Measurements from ENCODE around the gene PLCL2.

The PLCL2 gene

GRCh38 chr3:16841904-16842271, 42.9 kb upstream of the PLCL2 start:
- no peak for TF ChIP-seq FOXP2 (optimal IDR thresholded peaks at IDR 0.05; ENCODE audit: control extremely low read depth, extremely low read length, insufficient read depth)
- no peaks in the 10 kb centered on the region for H3K36me3 ChIP-seq (ENCODE audit: insufficient read depth, low read length)
- no peaks in the 10 kb centered on the region for H3K9me3 ChIP-seq (ENCODE audit: low read depth, low read length)
- H3K9ac ChIP-seq (ENCODE audit: insufficient read length): no peak overlapping the region
- H3K27ac ChIP-seq: no peak overlapping the region
- no peak overlapping the region for H3K4me3 ChIP-seq
- DNase-seq (ENCODE audit: low read depth, low spot score): no peak

DNA sequence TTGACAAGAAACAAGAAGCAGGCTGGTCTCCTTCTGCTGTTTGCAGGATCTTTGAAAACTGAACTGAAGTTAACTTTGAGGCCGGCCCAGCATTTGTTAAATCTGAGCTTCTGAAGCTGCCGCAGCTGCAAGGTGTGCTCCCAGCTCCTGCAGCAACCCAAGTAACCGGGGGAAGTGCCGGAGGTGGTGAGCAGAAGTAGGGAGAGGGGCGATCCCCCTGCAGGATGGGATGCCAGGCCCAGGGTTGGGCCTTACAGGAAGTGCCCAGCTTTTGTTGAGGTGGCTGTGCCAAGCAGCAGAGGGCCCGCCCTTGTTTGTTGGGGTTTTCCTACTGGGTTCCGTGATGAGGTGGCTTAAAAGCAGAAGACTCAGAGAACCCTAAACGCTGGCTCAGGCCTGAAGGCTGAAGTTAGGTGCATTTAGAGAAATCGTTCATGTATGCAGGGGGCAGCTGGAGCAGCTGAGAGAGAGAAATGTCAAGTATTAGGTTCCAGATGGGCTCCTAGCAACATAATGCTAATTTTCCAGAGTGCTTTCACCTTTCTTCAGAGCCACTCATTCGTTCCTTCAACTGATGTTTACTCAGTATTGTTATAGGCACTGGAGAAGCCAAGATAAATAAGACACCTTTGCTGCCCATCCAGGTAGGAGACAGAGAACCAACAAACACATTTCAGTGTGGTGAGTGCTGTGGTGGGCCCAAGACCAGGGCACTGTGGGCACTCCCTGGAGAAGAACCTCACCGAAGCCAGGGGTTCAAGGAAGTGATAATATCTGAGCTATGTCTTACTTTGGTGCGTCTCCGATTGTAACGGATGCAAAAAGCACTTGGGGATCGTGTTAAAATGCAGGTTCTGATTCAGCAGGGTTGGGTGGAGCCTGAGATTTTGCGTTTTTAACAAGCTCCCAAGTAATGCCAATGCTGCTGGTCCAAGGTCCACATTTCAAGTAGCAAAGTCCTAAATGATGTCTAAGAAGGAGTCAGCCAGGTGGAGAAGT, 42.2 kb upstream of the PLCL2 start:
- H3K9ac ChIP-seq (ENCODE audit: insufficient read length): no peak overlapping the region

DNA sequence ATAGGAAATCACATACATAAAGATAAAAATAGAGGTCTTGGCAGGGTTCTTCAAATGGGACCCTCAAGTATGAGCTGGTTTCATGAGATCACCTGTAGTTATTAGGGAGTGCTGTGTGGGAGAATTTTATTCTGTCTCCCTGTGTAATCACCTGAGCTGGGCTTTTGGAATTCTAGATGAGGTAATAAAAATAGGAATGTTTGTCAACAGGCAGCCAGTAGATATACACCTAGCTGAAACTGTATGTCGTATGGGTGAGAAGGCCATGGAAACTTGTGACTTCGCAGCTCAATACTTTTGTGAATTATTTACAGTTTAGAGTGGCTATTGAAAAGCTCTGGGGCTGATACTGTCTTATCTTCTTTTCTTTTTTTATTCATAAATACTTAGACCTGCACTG, 40.5 kb upstream of the PLCL2 start:
- DNase-seq (ENCODE audit: low read depth, low spot score): no peak
- H3K9me3 ChIP-seq (ENCODE audit: low read depth, low read length): no peaks in the 10 kb centered on the region
- TF ChIP-seq EZH2 (IDR thresholded peaks at IDR 0.05) (no peak), POLR2AphosphoS5 (IDR thresholded peaks at IDR 0.05; ENCODE audit: borderline replicate concordance, low read depth, low read length) (no peak), FOXP2 (optimal IDR thresholded peaks at IDR 0.05; ENCODE audit: control extremely low read depth, extremely low read length, insufficient read depth) (no peak)
- H3K27ac ChIP-seq: no peak overlapping the region
- no peak overlapping the region for H3K9ac ChIP-seq (ENCODE audit: insufficient read length)
- H3K36me3 ChIP-seq (ENCODE audit: insufficient read depth, low read length): no peaks in the 10 kb centered on the region
- H3K4me3 ChIP-seq: no peak overlapping the region

More for the DNA sequence above, 42.2 kb upstream of the PLCL2 start:
- TF ChIP-seq POLR2AphosphoS5 (IDR thresholded peaks at IDR 0.05; ENCODE audit: borderline replicate concordance, low read depth, low read length): no peak
- TF ChIP-seq EZH2 (IDR thresholded peaks at IDR 0.05): no peak
- no peak for TF ChIP-seq FOXP2 (optimal IDR thresholded peaks at IDR 0.05; ENCODE audit: control extremely low read depth, extremely low read length, insufficient read depth)
- Histone ChIP-seq H3K4me3 (no peak overlapping the region), H3K27ac (no peak overlapping the region), H3K9me3 (ENCODE audit: low read depth, low read length) (no peaks in the 10 kb centered on the region), H3K36me3 (ENCODE audit: insufficient read depth, low read length) (no peaks in the 10 kb centered on the region)
- no peak for DNase-seq (ENCODE audit: low read depth, low spot score)

GRCh38 chr3:16844791-16845190, 40.0 kb upstream of the PLCL2 start:
- no peak for TF ChIP-seq EZH2 (IDR thresholded peaks at IDR 0.05)
- TF ChIP-seq FOXP2 (optimal IDR thresholded peaks at IDR 0.05; ENCODE audit: control extremely low read depth, extremely low read length, insufficient read depth): no peak
- no peak for TF ChIP-seq POLR2AphosphoS5 (IDR thresholded peaks at IDR 0.05; ENCODE audit: borderline replicate concordance, low read depth, low read length)
- DNase-seq (ENCODE audit: low read depth, low spot score): no peak
- no peaks in the 10 kb centered on the region for H3K36me3 ChIP-seq (ENCODE audit: insufficient read depth, low read length)
- no peak overlapping the region for H3K4me3 ChIP-seq
- no peaks in the 10 kb centered on the region for H3K9me3 ChIP-seq (ENCODE audit: low read depth, low read length)
- no peak overlapping the region for H3K9ac ChIP-seq (ENCODE audit: insufficient read length)
- H3K27ac ChIP-seq: no peak overlapping the region

- H3K27ac ChIP-seq: no peak overlapping the region
- no peaks in the 10 kb centered on the region for H3K9me3 ChIP-seq (ENCODE audit: low read depth, low read length)
- TF ChIP-seq POLR2AphosphoS5 (IDR thresholded peaks at IDR 0.05; ENCODE audit: borderline replicate concordance, low read depth, low read length) (no peak), FOXP2 (optimal IDR thresholded peaks at IDR 0.05; ENCODE audit: control extremely low read depth, extremely low read length, insufficient read depth) (no peak), EZH2 (IDR thresholded peaks at IDR 0.05) (no peak)
These were observed 38.2 kb upstream of the PLCL2 start for GRCh38 chr3:16846373-16847080.

DNA sequence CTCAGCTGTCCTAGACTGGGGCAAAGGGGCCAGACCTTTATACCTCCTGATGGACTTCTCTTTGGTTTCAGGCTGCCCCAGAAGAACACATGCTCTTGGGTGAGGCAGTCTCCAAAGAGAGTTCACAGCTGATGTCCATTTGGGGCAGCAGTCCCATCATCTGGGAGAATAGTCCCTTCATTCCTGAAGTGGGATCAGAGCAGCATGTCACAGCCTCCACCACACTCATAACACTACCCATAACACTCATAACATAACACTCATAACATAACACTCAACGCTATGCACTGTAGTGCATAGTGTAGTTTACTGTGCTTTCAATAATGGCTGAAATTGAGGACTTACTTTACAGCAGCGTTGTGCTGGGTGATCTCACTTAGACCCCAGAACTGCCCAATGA, 36.7 kb upstream of the PLCL2 start:
- H3K9me3 ChIP-seq (ENCODE audit: low read depth, low read length): no peaks in the 10 kb centered on the region
- no peak overlapping the region for H3K27ac ChIP-seq
- H3K36me3 ChIP-seq (ENCODE audit: insufficient read depth, low read length): no peaks in the 10 kb centered on the region
- no peak for TF ChIP-seq FOXP2 (optimal IDR thresholded peaks at IDR 0.05; ENCODE audit: control extremely low read depth, extremely low read length, insufficient read depth)
- TF ChIP-seq EZH2 (IDR thresholded peaks at IDR 0.05): no peak
- TF ChIP-seq POLR2AphosphoS5 (IDR thresholded peaks at IDR 0.05; ENCODE audit: borderline replicate concordance, low read depth, low read length): no peak
- H3K4me3 ChIP-seq: no peak overlapping the region
- H3K9ac ChIP-seq (ENCODE audit: insufficient read length): no peak overlapping the region
- no peak for DNase-seq (ENCODE audit: low read depth, low spot score)

More at GRCh38 chr3:16846373-16847080, 38.2 kb upstream of the PLCL2 start:
- no peak for DNase-seq (ENCODE audit: low read depth, low spot score)
- no peak overlapping the region for H3K4me3 ChIP-seq
- no peak overlapping the region for H3K9ac ChIP-seq (ENCODE audit: insufficient read length)
- H3K36me3 ChIP-seq (ENCODE audit: insufficient read depth, low read length): no peaks in the 10 kb centered on the region

GRCh38 chr3:16849229-16849628, 35.5 kb upstream of the PLCL2 start:
- no peak overlapping the region for H3K4me3 ChIP-seq
- no peaks in the 10 kb centered on the region for H3K9me3 ChIP-seq (ENCODE audit: low read depth, low read length)
- H3K27ac ChIP-seq: no peak overlapping the region
- no peak overlapping the region for H3K9ac ChIP-seq (ENCODE audit: insufficient read length)
- H3K36me3 ChIP-seq (ENCODE audit: insufficient read depth, low read length): no peaks in the 10 kb centered on the region
- no peak for TF ChIP-seq POLR2AphosphoS5 (IDR thresholded peaks at IDR 0.05; ENCODE audit: borderline replicate concordance, low read depth, low read length)
- no peak for TF ChIP-seq EZH2 (IDR thresholded peaks at IDR 0.05)
- no peak for TF ChIP-seq FOXP2 (optimal IDR thresholded peaks at IDR 0.05; ENCODE audit: control extremely low read depth, extremely low read length, insufficient read depth)
- no peak for DNase-seq (ENCODE audit: low read depth, low spot score)

DNA sequence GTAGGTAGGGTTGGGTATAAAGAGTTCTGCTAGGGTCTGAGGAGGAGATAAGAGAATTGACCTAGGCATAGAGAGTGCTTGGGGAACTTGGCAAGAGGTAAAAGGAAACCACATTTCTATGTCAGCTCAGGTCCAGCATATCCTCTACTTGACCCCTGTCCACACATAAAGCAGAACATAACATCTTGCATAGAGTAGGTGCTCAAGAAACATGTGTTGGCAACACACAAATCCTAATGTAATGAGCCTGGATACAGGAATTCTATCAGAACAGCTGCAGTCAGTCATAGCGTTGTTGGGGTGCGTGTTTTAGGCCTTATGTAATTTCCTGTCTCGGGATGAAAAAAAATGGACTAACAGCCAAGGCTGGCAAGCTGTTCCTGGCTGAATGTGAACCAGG, 35.0 kb upstream of the PLCL2 start:
- Histone ChIP-seq H3K4me3 (no peak overlapping the region), H3K27ac (no peak overlapping the region), H3K36me3 (ENCODE audit: insufficient read depth, low read length) (no peaks in the 10 kb centered on the region), H3K9me3 (ENCODE audit: low read depth, low read length) (no peaks in the 10 kb centered on the region), H3K9ac (ENCODE audit: insufficient read length) (no peak overlapping the region)
- DNase-seq (ENCODE audit: low read depth, low spot score): no peak
- TF ChIP-seq EZH2 (IDR thresholded peaks at IDR 0.05): no peak
- no peak for TF ChIP-seq POLR2AphosphoS5 (IDR thresholded peaks at IDR 0.05; ENCODE audit: borderline replicate concordance, low read depth, low read length)
- TF ChIP-seq FOXP2 (optimal IDR thresholded peaks at IDR 0.05; ENCODE audit: control extremely low read depth, extremely low read length, insufficient read depth): no peak

Data from SK-N-MC (cell line).